GM08714 (cell line): ENCODE data around the gene RPS27.

Experiments used
- H3K4me3 ChIP-seq: fragments of 200-500 bp; sonication (Bioruptor generic); 2 replicates; pipeline ENCODE4 v1.5.1; 2014; ENCODE audit warnings: mild to moderate bottlenecking, low read length, inconsistent platforms
- ZNF274 ChIP-seq: IDR thresholded peaks from 2 replicates; pipeline ENCODE4 v1.6.1; 2012; ENCODE audit warnings: mild to moderate bottlenecking, low read depth, low read length

The RPS27 gene

DNA sequence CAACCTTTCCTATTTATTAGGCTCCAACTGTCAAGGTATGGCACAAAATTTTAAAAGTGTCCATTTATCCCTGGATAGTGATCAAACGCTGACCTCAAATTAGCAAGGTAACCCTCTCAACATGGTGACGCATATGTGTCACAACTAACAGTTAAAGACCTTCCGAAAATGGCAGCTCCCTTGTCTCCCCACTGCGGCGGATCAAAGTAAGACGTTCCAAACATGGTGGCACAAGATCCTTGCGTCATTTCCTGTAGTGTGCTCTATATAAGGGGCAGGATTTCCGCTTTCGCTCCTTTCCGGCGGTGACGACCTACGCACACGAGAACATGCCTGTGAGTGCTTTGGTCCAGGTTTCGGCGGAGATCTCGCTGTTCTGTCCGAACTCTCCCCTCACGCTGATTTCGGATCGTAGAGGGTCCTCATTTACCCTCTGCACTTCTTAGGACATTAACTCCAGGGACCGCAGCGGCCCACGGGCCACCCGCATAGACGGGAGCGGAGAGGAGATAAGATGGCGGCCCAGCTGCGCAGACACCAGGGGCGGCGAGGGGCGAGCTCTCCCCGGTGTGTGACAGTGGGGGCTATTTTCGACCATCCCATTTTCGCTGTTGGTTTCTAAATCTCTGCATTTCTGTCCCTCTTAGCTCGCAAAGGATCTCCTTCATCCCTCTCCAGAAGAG lies at the start of gene RPS27:
Gene RPS27 (plus strand): TSS at position 295 of the 683 bp plus-strand sequence. CDS start 35 bp downstream, at position 330.
- H3K4me3 ChIP-seq = peak within 1 kb of the TSS; percentile 67
- no peak for TF ChIP-seq ZNF274

DNA sequence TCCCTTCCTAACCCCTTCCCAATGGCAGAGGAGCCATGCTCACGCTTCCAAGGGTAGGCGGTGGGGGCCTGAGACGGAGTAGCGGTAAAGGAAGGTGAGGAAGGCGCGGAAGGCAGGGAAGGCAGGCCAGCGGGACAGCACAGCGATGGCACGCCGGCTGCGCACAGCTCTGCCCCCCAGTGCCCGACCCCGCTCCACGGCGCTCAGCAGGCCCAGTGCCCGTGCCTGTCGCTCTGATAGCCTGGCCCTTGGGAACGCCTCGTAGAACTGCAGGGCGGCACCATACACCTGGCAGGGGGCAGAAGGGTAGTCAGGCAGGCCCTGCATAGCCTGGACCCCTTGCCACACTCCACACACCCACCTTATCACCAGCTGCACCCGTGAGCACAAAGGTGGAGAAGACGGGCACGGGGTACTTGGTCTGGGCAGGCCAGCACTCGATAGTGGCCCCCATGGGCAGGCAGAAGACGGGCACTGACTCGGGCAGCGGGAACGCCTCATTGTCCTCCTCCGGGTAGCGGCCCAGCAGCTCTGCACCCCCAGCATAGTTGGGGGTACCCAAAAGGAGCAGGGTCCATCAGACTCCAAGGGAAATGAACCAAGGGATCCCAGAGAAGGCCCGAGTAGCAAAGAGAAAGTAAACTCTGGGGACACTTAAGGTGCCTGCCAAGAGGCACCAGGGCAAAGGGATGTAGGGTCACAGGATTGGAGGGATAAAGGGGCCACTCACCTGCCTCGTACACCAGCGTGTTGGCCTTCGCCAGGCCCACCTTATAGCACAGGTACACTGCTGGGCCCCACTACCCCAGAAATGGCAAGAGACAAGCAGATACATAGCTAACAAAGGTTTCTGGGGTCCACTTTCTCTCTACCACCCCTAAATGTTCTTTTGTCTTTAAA lies 48.5 kb upstream of the RPS27 start:
- no peak overlapping the region for H3K4me3 ChIP-seq
- TF ChIP-seq ZNF274 = no peak

DNA sequence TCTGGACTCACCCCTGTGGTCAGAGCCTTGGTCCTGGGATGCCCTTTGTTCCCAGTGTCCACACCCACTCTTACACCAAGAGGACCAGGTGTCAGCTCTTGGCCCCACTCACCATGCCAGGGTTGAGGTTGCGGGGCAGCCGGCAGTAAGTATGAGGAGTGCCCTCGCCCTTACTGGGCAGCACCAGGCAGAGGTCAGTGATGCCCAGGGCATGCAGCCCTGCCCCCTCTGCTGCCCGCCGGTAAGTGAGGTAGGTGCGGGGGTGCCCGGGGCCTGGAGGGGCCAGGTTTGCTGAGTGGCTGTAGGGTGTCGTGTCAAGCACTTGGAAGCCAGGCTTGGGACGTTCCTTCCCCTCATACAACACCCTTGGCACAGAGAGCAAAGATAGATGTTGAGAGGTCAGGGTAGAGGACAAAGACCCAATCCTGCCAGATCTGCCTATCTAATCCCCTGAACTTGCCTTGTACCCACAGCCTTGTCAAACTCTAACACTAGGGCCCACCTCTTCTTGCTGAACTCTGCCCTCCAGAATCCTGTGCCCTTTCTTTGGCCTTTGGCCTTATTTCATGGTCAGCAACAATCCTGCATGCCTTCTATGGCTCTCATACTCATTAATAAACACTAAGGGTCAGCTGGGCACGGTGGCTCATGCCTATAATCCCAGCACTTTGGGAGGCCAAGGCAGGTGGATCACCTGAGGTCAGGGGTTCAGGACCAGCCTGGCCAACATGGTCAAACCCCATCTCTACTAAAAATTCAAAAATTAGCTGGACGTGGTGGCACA lies 47.6 kb upstream of the RPS27 start:
- no peak for TF ChIP-seq ZNF274
- no peak overlapping the region for H3K4me3 ChIP-seq

DNA sequence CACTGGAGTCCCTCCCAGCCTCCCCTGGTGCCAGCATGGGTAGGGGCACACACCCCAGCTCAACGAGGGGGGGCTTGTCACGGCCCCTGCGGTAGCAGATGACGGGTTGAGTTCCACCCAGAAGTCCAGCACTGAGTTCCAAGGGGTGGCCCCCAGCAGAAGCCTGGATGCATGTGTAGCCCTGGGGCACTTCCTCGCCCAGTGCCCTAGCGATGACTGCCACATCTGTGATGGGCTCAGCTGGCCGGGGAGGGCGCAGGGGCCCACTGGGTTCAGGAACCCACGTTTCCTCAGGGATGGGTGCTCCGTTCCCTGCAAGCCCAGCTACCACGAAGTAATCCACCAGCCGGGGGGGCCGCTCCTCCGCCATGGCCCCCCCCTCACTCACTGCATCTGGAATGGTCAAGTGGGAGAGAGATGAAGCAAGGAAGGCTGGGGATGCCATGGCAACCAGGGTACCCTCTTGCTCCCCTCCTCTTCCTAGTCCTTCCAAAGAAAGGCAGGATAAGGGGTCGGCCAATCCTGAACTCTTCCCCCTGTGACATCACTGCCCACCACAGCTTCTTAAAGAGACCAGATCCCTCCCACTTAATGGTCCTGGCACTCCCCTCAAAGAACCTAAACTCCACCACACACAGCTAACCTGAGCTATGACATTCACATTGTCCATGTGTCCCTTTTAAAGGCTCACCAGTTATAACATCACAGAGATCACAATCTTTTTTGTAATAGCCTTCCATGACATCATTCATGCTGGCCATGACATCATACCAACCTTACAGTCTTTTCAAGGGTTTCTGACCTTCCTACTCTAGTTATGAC lies 46.3 kb upstream of the RPS27 start:
- no peak for TF ChIP-seq ZNF274
- H3K4me3 ChIP-seq = peak overlapping the region; percentile 69; the same call in 1 of the 2 replicates

DNA sequence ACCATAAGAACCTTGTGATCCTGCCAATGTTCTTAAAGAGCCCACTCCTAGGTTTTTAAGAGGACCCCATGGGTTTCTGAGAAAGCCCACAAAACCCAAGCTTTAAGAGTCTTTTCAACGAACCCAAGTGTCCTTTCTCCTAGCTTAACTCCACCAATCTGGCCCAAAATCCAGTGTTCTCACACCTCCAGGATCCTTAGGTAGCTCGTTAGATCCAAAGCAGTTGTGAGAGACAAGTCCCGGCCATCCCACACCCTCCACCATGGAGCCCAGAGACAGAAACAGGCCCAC lies 45.8 kb upstream of the RPS27 start:
- no peak for TF ChIP-seq ZNF274
- peak overlapping the region; percentile 69; the same call in 1 of the 2 replicates for H3K4me3 ChIP-seq

DNA sequence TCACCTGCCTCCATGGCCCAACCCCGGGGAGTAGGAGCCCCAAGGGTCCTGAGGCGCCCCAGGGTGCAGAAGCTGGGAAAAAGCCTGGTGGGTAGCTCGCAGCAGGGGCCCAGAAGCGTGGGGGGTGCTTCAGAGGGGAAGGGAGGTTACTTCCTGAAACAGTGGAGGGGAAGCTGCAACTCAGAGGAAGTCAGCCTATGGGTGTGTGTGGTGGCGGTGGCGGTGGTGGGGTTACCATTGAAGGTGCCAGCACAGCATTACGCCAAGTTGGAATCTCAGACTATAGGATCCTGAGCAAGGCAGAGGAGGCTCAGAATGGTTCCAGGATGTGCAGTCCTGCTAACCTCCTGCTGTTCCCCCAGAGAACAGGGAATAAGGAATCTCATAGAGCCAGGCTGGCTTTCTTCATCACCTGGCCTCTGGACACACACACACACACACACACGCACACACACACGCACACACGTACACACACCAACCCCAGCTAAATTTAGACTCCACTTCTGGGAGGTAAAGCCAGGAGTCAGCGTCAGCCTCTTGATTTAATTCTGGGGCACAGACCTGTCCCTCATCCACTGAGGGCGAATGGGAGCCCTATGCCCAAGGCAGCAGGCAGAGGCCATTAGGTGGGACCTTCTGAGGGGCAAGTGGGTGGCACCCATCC lies 45.3 kb upstream of the RPS27 start:
- H3K4me3 ChIP-seq = peak overlapping the region; percentile 69
- TF ChIP-seq ZNF274 = no peak

DNA sequence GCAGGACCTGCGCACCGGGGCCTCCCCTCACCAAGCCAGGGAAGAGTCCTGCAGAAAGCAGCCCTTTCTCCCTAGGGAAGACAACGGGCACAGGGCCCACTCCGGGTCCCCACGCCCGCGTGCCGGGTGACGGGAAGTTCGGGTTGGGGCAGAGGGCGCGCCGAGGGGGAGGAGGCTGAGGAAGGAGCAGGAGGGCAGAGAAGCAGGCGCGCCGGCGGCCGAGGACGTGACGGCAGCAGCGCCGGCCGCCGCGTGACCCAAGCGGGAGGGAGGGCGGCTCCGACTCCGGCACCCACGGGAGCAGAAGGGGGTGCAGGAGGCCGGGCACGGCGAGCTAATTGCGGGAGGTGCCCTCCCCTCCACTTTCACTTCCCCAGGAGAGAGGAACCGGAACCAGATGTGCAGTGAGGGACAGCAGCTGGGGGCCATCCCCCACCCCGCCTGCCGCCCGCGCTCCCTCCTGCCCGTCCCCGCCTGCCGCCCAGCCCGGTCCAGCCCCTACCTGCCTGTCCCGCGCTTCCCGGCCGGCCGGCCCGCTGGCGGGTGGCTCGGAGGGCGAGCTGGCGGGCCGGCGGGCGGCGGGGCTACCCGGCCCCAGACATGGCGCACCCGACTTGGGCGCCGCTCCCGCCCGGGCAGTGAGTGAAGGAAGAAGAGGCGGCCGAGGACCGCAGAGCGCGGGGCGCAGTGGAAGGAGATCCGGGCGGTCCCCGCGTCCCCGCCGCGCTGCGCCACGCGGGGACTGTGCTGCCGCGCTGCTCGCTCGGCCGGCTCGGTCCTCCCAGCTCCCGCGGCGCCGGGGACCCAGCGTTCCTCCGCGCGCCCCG lies 44.6 kb upstream of the RPS27 start:
- no peak for TF ChIP-seq ZNF274
- H3K4me3 ChIP-seq = peak overlapping the region; percentile 69

DNA sequence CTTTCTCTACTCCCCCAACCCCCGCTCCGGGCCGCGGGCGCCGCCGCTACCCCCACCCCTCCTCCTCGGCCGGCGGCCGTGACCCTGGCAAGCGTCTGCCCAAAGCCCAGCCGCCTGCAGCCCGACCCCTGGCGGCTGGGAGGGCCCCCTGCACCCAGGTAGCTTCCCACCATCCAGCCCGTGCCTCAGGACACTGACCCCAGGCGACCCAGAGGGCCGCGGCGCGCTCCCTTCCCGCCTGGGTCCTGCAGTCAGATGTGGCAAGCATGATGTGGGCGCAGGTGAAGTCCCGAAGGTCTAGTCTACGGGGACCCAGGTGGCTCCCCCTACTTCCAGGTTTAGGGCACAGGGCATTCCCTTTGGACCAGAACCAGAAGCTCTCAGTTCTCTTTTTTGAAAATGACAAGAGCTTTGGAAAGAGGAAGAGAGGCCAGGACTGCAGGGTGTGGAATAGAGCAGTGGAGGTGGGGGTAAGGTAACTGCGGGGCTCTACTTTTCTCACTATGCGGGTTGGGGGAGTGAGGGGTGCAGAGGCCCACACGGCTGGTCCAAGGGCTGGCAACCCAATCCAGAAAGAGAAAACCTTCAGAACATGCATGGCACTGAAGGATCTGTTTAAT lies 43.8 kb upstream of the RPS27 start, which contains the start of gene DENND4B:
Gene DENND4B (minus strand): TSS at position 97 of the 620 bp plus-strand sequence. CDS start 2,344 bp downstream, outside the sequence.
- TF ChIP-seq ZNF274 = no peak
- H3K4me3 ChIP-seq = peak within 1 kb of the TSS; percentile 69

DNA sequence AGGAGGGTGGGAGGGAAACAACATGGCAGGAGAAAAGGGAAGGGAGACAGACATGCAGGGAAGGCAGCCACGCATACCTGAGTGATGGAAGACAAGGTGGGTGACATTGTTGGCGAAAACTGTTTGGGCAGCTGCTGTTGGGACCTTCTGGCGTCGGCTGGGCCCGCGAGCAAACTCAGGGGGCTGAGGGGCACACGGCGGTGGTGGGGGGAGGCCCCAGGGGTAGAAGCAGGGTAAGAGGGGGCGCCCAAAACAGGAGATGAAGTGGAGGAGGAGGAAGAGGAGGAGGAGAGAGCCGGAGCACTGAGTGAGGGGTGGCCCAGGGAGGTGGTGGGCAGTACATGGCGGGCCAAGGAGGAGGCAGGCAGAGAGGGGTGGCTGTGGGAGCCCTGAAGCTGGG lies 39.4 kb upstream of the RPS27 start:
- TF ChIP-seq ZNF274 = no peak

DNA sequence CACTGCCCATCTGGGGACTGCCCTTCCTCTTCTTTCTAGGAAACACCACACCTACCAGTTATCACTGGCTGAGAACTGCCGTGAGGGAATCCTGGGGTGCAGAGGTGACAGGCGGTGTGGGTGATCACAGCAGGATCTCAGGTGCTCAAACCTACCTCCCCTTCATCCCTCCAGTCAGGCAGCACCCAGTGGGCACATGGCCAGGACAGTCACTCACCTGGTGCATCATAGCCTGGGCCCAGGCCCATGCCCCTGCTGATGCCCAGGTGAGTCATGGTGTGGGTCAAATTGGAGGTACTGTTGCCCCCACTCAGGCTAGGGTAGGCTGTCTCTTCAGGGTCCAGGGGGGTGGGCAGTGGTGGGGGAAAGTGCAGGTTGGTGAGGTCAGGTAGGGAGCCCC lies 38.8 kb upstream of the RPS27 start:
- no peak overlapping the region for H3K4me3 ChIP-seq
- no peak for TF ChIP-seq ZNF274

More for the DNA sequence above, 39.4 kb upstream of the RPS27 start:
- H3K4me3 ChIP-seq = no peak overlapping the region

DNA sequence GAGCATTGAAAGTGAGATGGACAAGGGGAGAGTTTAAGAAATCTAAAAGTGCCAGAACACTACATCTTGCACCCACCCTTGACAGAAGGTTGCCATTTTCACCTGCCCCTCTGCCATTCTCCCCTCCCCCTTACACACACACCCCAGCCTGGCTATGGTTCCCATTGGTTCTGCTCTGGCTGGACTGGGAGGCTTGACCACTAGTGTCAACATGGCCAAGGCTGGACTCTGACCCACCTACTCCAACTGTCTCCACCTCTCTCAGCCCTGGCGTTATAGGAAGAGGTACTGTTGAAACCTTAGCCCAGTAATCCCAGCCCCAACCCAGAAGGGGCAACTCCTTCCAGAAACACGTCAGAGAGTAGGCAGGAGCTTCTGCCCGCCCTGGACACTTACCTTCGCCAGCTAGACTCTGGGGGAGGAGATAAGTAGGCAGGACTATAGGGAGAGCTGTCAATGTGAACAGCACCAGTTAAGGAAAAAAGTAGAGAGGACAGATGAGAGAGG lies 36.6 kb upstream of the RPS27 start:
- no peak for TF ChIP-seq ZNF274
- H3K4me3 ChIP-seq = no peak overlapping the region

DNA sequence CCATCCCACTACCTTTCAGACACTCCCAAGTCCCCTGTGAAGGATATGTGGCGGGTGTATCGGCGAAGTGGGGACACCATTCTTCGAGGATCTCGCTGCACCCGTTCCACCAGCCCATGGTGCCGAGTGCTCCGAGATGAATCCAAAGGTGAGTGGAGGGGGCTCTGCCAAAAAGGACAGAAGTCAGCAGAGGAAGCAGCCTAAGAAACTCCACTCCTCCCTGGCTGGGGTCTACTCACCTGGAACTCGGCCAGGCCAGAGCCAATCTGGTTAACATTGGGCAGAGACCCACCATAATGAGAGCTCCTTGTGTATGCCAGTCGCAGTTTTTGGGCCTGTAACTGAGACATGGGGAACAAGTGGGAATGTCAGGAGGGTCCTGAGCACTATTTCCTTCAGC lies 35.7 kb upstream of the RPS27 start:
- no peak overlapping the region for H3K4me3 ChIP-seq
- TF ChIP-seq ZNF274 = no peak
